HS-27A (cell line): ENCODE data around the gene SESN3.
"Not testable (repeated sequence)": the region's sequence is repeated elsewhere in the genome, so short reads cannot be mapped to it uniquely, and the experiment has no call there.

Source experiments
- DNase-seq: peaks from one replicate; pipeline ENCODE4 v3.0.0-alpha.2; 2012; ENCODE audit warnings: low read depth, missing footprints

Gene SESN3

GRCh38 chr11:95251896-95252295 lies 20.9 kb upstream of the SESN3 start:
- not testable (repeated sequence) for DNase-seq

GRCh38 chr11:95248666-95249467 lies 17.9 kb upstream of the SESN3 start:
- no peak for DNase-seq

- no peak for DNase-seq
Measured at GRCh38 chr11:95247883-95248282, 16.9 kb upstream of the SESN3 start.

- DNase-seq: no peak
Measured at GRCh38 chr11:95247127-95247684, 16.2 kb upstream of the SESN3 start.

- DNase-seq: no peak
Measured at GRCh38 chr11:95245581-95245980, 14.6 kb upstream of the SESN3 start.

- DNase-seq: no peak
Measured at GRCh38 chr11:95245038-95245437, 14.0 kb upstream of the SESN3 start.

GRCh38 chr11:95243673-95244072 lies 12.7 kb upstream of the SESN3 start:
- DNase-seq: no peak

GRCh38 chr11:95242845-95243605 lies 12.0 kb upstream of the SESN3 start:
- DNase-seq: no peak

GRCh38 chr11:95242091-95242844 lies 11.3 kb upstream of the SESN3 start:
- no peak for DNase-seq

GRCh38 chr11:95241681-95242081 lies 10.7 kb upstream of the SESN3 start:
- no peak for DNase-seq

- DNase-seq: no peak
Measured at GRCh38 chr11:95239871-95240649, 9.1 kb upstream of the SESN3 start.

- DNase-seq: no peak
Measured at GRCh38 chr11:95232666-95233065, 1.7 kb upstream of the SESN3 start.

GRCh38 chr11:95231881-95232605 lies 1.0 kb upstream of the SESN3 start:
- no peak for DNase-seq

GRCh38 chr11:95230810-95231126 lies 234 bp downstream of the SESN3 start:
- DNase-seq: no peak

GRCh38 chr11:95229993-95230809 lies 801 bp downstream of the SESN3 start:
- no peak for DNase-seq

- no peak for DNase-seq
Measured at GRCh38 chr11:95229199-95229992, 1.6 kb downstream of the SESN3 start.

GRCh38 chr11:95228081-95228749 lies 2.8 kb downstream of the SESN3 start:
- DNase-seq: no peak

GRCh38 chr11:95227060-95227459 lies 3.9 kb downstream of the SESN3 start:
- DNase-seq: not testable (repeated sequence)

GRCh38 chr11:95222817-95223216 lies 8.2 kb downstream of the SESN3 start:
- no peak for DNase-seq
